ENCODE results near the gene PCDHB11. TPM values are rescaled to one million over a fixed set of nuclear protein-coding genes. Genes with fewer than 3 reads are reported as not detected.
"Not testable (repeated sequence)": the region's sequence is repeated elsewhere in the genome, so short reads cannot be mapped to it uniquely, and the experiment has no call there.

The PCDHB11 gene
- total RNA-seq, 1 donor from 2014 or later = 7.1 TPM

GRCh38 chr5:141223112-141223783, 23.8 kb downstream of the PCDHB11 start, which contains the start of gene PCDHB14:
Gene PCDHB14, plus strand, starts transcription at chr5:141223343. Its CDS starts 163 bp downstream, at chr5:141223506.
- H3K9me3 ChIP-seq = peaks cover 73 to 98% of the 10 kb centered on the region in 2 donors
- no peaks in the 10 kb centered on the region for H3K27me3 ChIP-seq
- no peak for DNase-seq (ENCODE audit: low spot score in 2 of 2)
- H3K27ac ChIP-seq = no peak within 1 kb of the TSS
- H3K36me3 ChIP-seq = peaks cover 0 to 7% of the 10 kb centered on the region in 2 donors
- TF ChIP-seq, protein P1, sequence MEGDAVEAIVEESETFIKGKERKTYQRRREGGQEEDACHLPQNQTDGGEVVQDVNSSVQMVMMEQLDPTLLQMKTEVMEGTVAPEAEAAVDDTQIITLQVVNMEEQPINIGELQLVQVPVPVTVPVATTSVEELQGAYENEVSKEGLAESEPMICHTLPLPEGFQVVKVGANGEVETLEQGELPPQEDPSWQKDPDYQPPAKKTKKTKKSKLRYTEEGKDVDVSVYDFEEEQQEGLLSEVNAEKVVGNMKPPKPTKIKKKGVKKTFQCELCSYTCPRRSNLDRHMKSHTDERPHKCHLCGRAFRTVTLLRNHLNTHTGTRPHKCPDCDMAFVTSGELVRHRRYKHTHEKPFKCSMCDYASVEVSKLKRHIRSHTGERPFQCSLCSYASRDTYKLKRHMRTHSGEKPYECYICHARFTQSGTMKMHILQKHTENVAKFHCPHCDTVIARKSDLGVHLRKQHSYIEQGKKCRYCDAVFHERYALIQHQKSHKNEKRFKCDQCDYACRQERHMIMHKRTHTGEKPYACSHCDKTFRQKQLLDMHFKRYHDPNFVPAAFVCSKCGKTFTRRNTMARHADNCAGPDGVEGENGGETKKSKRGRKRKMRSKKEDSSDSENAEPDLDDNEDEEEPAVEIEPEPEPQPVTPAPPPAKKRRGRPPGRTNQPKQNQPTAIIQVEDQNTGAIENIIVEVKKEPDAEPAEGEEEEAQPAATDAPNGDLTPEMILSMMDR (IDR thresholded peaks at IDR 0.05) = no peak
- H3K4me3 ChIP-seq = peak within 1 kb of the TSS; percentile 22 to 43
- H3K4me1 ChIP-seq = no peaks in the 10 kb centered on the region
- intact Hi-C loops (cut with DNase I) = no loop called here

DNA sequence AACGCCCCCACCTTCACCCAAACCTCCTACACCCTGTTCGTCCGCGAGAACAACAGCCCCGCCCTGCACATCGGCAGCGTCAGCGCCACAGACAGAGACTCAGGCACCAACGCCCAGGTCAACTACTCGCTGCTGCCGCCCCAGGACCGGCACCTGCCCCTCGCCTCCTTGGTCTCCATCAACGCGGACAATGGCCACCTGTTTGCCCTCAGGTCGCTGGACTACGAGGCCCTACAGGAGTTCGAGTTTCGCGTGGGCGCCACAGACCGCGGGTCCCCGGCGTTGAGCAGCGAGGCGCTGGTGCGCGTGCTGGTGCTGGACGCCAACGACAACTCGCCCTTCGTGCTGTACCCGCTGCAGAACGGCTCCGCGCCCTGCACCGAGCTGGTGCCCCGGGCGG, 25.4 kb downstream of the PCDHB11 start:
- intact Hi-C loops (cut with DNase I); H3K4me1 ChIP-seq; DNase-seq (ENCODE audit: low spot score in 2 of 2); H3K27ac ChIP-seq; H3K27me3 ChIP-seq; H3K4me3 ChIP-seq; H3K36me3 ChIP-seq: not testable (repeated sequence)
- peaks cover 63 to 92% of the 10 kb centered on the region in 2 donors for H3K9me3 ChIP-seq

GRCh38 chr5:141225421-141225820, 26.0 kb downstream of the PCDHB11 start:
- H3K9me3 ChIP-seq = peaks cover 65 to 92% of the 10 kb centered on the region in 2 donors
- DNase-seq (ENCODE audit: low spot score in 2 of 2); H3K27ac ChIP-seq; H3K4me3 ChIP-seq; H3K27me3 ChIP-seq; H3K4me1 ChIP-seq; H3K36me3 ChIP-seq; intact Hi-C loops (cut with DNase I): not testable (repeated sequence)

GRCh38 chr5:141234109-141234667, 34.8 kb downstream of the PCDHB11 start:
- H3K9me3 ChIP-seq = peaks cover 68 to 93% of the 10 kb centered on the region in 2 donors
- no peak for DNase-seq (ENCODE audit: low spot score in 2 of 2)
- H3K36me3 ChIP-seq = no peaks in the 10 kb centered on the region
- H3K4me1 ChIP-seq = no peaks in the 10 kb centered on the region
- no peak overlapping the region for H3K27ac ChIP-seq
- H3K27me3 ChIP-seq = no peaks in the 10 kb centered on the region
- intact Hi-C loops (cut with DNase I) = no loop called here
- H3K4me3 ChIP-seq = peak overlapping the region; percentile 16 to 42
- TF ChIP-seq, protein P1 (IDR thresholded peaks at IDR 0.05) = peak in 1 of 3 experiments; percentile 13

DNA sequence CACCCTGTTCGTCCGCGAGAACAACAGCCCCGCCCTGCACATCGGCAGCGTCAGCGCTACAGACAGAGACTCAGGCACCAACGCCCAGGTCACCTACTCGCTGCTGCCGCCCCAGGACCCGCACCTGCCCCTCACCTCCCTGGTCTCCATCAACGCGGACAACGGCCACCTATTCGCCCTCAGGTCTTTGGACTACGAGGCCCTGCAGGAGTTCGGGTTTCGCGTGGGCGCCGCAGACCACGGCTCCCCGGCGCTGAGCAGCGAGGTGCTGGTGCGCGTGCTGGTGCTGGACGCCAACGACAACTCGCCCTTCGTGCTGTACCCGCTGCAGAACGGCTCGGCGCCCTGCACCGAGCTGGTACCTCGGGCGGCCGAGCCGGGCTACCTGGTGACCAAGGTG, 36.5 kb downstream of the PCDHB11 start:
- H3K27ac ChIP-seq; DNase-seq (ENCODE audit: low spot score in 2 of 2); H3K36me3 ChIP-seq; H3K4me3 ChIP-seq; H3K27me3 ChIP-seq; H3K4me1 ChIP-seq; intact Hi-C loops (cut with DNase I): not testable (repeated sequence)
- H3K9me3 ChIP-seq = peaks cover 75 to 99% of the 10 kb centered on the region in 2 donors

- intact Hi-C loops (cut with DNase I) = no loop called here
- Histone ChIP-seq H3K9me3 (peaks cover 78 to 99% of the 10 kb centered on the region in 2 donors), H3K4me3 (no peak overlapping the region), H3K36me3 (no peaks in the 10 kb centered on the region), H3K27me3 (no peaks in the 10 kb centered on the region), H3K27ac (no peak overlapping the region), H3K4me1 (no peaks in the 10 kb centered on the region)
- DNase-seq (ENCODE audit: low spot score in 2 of 2) = no peak
- TF ChIP-seq, protein P1 (IDR thresholded peaks at IDR 0.05) = no peak
Measured at GRCh38 chr5:141236516-141237313, 37.3 kb downstream of the PCDHB11 start.

DNA sequence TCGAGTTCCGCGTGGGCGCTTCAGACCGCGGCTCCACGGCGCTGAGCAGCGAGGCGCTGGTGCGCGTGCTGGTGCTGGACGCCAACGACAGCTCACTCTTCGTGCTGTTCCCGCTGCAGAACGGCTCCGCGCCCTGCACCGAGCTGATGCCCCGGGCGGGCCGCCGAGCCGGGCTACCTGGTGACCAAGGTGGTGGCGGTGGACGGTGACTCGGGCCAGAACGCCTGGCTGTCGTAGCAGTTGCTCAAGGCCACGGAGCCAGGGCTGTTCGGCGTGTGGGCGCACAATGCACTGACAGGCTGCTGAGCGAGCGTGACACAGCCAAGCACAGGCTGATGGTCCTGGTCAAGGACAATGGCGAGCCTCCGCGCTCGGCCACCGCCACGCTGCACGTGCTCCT, 42.1 kb downstream of the PCDHB11 start:
- intact Hi-C loops (cut with DNase I) = no loop called here

More for the DNA sequence above, 42.1 kb downstream of the PCDHB11 start:
- no peak overlapping the region for H3K27ac ChIP-seq
- H3K9me3 ChIP-seq = peaks cover 99 to 100% of the 10 kb centered on the region in 2 donors
- H3K4me3 ChIP-seq = peak overlapping the region in 1 of 2 donors; percentile 13
- peaks cover 0 to 3% of the 10 kb centered on the region in 2 donors for H3K36me3 ChIP-seq
- no peak for DNase-seq (ENCODE audit: low spot score in 2 of 2)
- TF ChIP-seq, protein P1 (IDR thresholded peaks at IDR 0.05) = no peak
- no peaks in the 10 kb centered on the region for H3K27me3 ChIP-seq
- no peaks in the 10 kb centered on the region for H3K4me1 ChIP-seq
